Superior temporal gyrus (tissue), 1 donor: ENCODE data around the gene PNPLA6.
"Not testable (repeated sequence)": the region's sequence is repeated elsewhere in the genome, so short reads cannot be mapped to it uniquely, and the experiment has no call there.

Experiments used
- DNase-seq: peaks from one replicate; pipeline ENCODE4 v3.0.0-alpha.2; 2016; ENCODE audit errors: extremely low spot score

Gene PNPLA6

GRCh38 chr19:7554990-7555864 lies 19.7 kb downstream of the PNPLA6 start:
- no peak for DNase-seq

- DNase-seq, result no peak
These were observed 21.3 kb downstream of the PNPLA6 start for GRCh38 chr19:7556696-7557315.

- no peak for DNase-seq
These were observed 23.1 kb downstream of the PNPLA6 start for GRCh38 chr19:7558667-7559066.

- DNase-seq, result no peak
These were observed 23.6 kb downstream of the PNPLA6 start for GRCh38 chr19:7559102-7559501.

- no peak for DNase-seq
These were observed 24.7 kb downstream of the PNPLA6 start for GRCh38 chr19:7560255-7560654.

- no peak for DNase-seq
These were observed 25.8 kb downstream of the PNPLA6 start for GRCh38 chr19:7561325-7561724.

GRCh38 chr19:7562646-7563393 lies 27.3 kb downstream of the PNPLA6 start:
- no peak for DNase-seq

- DNase-seq, result no peak
These were observed 29.3 kb downstream of the PNPLA6 start for GRCh38 chr19:7564866-7565265.

- DNase-seq, result no peak
These were observed 29.8 kb downstream of the PNPLA6 start for GRCh38 chr19:7565332-7565731.

GRCh38 chr19:7570761-7571160 lies 35.2 kb downstream of the PNPLA6 start:
- no peak for DNase-seq

GRCh38 chr19:7575434-7576040 lies 40.0 kb downstream of the PNPLA6 start:
- DNase-seq, result no peak

GRCh38 chr19:7577422-7577821 lies 41.9 kb downstream of the PNPLA6 start:
- DNase-seq, result not testable (repeated sequence)

GRCh38 chr19:7578127-7578526 lies 42.6 kb downstream of the PNPLA6 start:
- no peak for DNase-seq

- DNase-seq, result no peak
These were observed 43.7 kb downstream of the PNPLA6 start for GRCh38 chr19:7579182-7579581.

- no peak for DNase-seq
These were observed 46.9 kb downstream of the PNPLA6 start for GRCh38 chr19:7582446-7582845.

GRCh38 chr19:7589822-7590221 lies 54.3 kb downstream of the PNPLA6 start:
- no peak for DNase-seq

GRCh38 chr19:7590256-7590655 lies 54.7 kb downstream of the PNPLA6 start:
- no peak for DNase-seq

GRCh38 chr19:7595466-7596133 lies 60.1 kb downstream of the PNPLA6 start, which contains the start of gene CAMSAP3:
TSS of gene CAMSAP3 (plus strand) at chr19:7595863. CDS start at chr19:7596003, 140 bp downstream.
- no peak for DNase-seq

GRCh38 chr19:7596211-7596937 lies 60.9 kb downstream of the PNPLA6 start:
- no peak for DNase-seq

- no peak for DNase-seq
These were observed 62.2 kb downstream of the PNPLA6 start for GRCh38 chr19:7597689-7598088.

GRCh38 chr19:7598180-7598579 lies 62.7 kb downstream of the PNPLA6 start:
- no peak for DNase-seq
